H1 (cell line): ENCODE results near the gene COL19A1. TPM values are rescaled to one million over a fixed set of nuclear protein-coding genes. Genes with fewer than 3 reads are reported as not detected.

Experiments used
- SIN3A ChIP-seq, 2 experiments: IDR thresholded peaks in 1 of 2; conservative IDR thresholded peaks in 1 of 2; 2 replicates each; pipeline ENCODE4 v1.6.1; 2011 to 2012; ENCODE audit warnings: low read length in 2 of 2, improper control_type of control experiment in 1 of 2, low read depth in 1 of 2, mild to moderate bottlenecking in 1 of 2
- polyA plus RNA-seq, 7 experiments: library from polyadenylated mRNA; depleted of rRNA in 3 of 7; stranded (reverse) in 5 of 7; unstranded in 2 of 7; fragments of >200 nt in 5 of 7; fragments of 200-250 nt in 2 of 7; gene quantifications; 1 replicate in 5 of 7; 2 replicates in 1 of 7; 4 replicates in 1 of 7; pipeline versions ENCODE4 v1.2.1 to v1.2.3, GENCODE V29; 2011 to 2013; ENCODE audit warnings: missing spikeins in 2 of 7, mixed read lengths in 2 of 7
- total RNA-seq: library from RNA; stranded (reverse); fragmentation: NEBNext Ultra II Directional; extraction: Animal tissue kit (Norgen Biotek cat#: 25700); gene quantifications from 2 replicates; pipeline ENCODE4 v1.2.1, GENCODE V29; 2021

COL19A1 gene
- total and polyA plus RNA-seq, 2 of the 8 experiments (the other 6 are each of a cell fraction or from before 2014, with no cell fraction given): not detected

DNA sequence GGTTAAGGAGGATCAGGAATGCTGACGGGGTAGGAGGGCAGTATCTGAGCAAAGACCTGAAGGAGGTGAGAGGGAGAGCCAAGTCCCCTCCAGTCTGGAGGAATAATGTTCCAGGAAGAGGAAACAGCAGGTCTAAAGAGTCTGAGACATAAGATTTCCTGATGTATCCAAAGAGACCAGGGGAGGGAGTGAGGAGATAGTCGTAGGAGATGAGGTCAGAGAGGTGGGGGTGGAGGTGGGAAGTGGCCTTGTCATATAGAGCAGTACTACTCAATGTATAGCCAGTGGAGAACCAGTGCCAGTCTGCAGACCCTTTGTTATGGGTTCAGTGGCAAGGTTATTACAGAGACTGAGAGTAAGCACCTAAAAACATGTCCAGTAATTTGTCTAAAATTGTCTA lies 305.9 kb downstream of the COL19A1 start (continued):
- TF ChIP-seq SIN3A (conservative IDR thresholded peaks at IDR 0.05 in 1 of 2, IDR thresholded peaks at IDR 0.05 in 1 of 2; ENCODE audit: low read depth in 1 of 2, low read length in 2 of 2): no peak
